ENCODE measurements around the gene WASL. TPM values are rescaled to one million over a fixed set of nuclear protein-coding genes. Genes with fewer than 3 reads are reported as not detected.
A peak's percentile ranks its signal among the peaks of the same experiment; 100 is the strongest.
"Not testable (repeated sequence)": the region's sequence is repeated elsewhere in the genome, so short reads cannot be mapped to it uniquely, and the experiment has no call there.

The WASL gene
- total RNA-seq, 2 experiments from 2014 or later = 7.1 to 7.3 TPM

GRCh38 chr7:123783820-123784219 lies 35.0 kb upstream of the WASL start:
- Mint-ChIP-seq H3K4me3 (no peak overlapping the region), H3K27me3 (peaks cover 6% of the 10 kb centered on the region), H3K27ac (no peak overlapping the region), H3K9me3 (no peaks in the 10 kb centered on the region), H3K36me3 (ENCODE audit: low read depth) (no peaks in the 10 kb centered on the region), H3K4me1 (no peaks in the 10 kb centered on the region)
- ChIA-PET POLR2A (no interaction called here), CTCF (no interaction called here)
- no peak for DNase-seq

DNA sequence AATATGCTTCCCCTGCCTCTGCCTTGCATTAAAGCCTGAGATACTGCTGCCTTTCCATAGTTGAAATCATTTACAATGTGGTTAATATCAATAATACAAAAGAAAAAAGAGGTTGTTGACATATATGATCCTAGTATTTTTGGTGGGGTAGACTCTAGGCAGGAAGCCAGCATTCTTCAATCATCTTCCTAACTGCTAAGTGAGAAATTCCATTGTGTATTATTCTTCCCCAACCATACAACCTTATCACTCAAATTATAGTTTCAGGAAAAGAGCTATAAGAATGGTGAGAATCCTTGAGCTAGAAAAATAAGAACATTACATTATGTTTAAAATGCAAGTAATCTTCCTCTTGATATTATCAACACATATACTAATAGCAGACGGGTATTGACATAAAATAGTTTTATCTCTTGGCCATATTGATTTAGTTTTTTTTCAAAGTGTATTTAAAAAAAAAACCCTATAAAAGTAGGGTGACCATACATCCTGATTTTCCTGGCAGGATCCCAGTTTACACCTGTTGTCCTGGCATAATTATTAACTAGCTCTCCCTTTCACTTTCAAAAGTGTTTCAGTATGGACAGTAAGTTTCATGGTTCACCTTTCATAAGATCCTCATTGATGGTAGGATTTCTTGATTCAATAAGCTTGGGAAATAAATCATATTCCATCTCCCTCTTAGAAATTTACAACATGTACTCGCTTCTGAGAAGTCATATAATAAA lies 33.4 kb upstream of the WASL start:
- ChIA-PET CTCF (no interaction called here), POLR2A (no interaction called here)
- Mint-ChIP-seq H3K4me3 (no peak overlapping the region), H3K27me3 (peaks cover 6% of the 10 kb centered on the region), H3K4me1 (no peaks in the 10 kb centered on the region), H3K9me3 (no peaks in the 10 kb centered on the region), H3K36me3 (ENCODE audit: low read depth) (no peaks in the 10 kb centered on the region), H3K27ac (no peak overlapping the region)
- DNase-seq = no peak

- H3K27ac Mint-ChIP-seq; H3K4me1 Mint-ChIP-seq; H3K27me3 Mint-ChIP-seq; H3K4me3 Mint-ChIP-seq; POLR2A ChIA-PET; H3K9me3 Mint-ChIP-seq; DNase-seq; H3K36me3 Mint-ChIP-seq (ENCODE audit: low read depth); CTCF ChIA-PET: not testable (repeated sequence)
These were observed 31.7 kb upstream of the WASL start for GRCh38 chr7:123780472-123780871.

DNA sequence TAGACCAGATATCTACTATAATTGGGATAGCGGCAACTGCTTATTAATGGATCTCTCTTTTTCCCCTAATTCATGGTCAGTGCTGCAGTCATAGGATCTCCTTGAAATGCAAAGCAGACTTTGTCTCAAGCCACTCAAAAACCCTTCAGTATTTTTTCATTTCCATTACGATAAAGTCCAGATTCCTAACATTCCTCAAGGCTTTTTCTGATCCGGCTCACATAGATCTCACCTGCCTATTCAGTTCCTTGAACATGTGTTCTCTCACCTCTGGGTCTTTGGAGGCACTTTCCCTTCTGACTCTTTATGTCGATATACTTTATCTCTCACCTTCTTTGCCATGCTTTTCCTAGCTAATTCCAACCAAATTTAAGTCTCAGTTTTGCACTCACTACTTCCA lies 25.7 kb upstream of the WASL start:
- H3K4me3 Mint-ChIP-seq = no peak overlapping the region
- ChIA-PET CTCF (no interaction called here), POLR2A (no interaction called here)
- DNase-seq = no peak
- peaks cover 11% of the 10 kb centered on the region for H3K27me3 Mint-ChIP-seq
- peaks cover 13% of the 10 kb centered on the region for H3K4me1 Mint-ChIP-seq
- no peaks in the 10 kb centered on the region for H3K36me3 Mint-ChIP-seq (ENCODE audit: low read depth)
- H3K27ac Mint-ChIP-seq = no peak overlapping the region
- peaks cover 1% of the 10 kb centered on the region for H3K9me3 Mint-ChIP-seq

DNA sequence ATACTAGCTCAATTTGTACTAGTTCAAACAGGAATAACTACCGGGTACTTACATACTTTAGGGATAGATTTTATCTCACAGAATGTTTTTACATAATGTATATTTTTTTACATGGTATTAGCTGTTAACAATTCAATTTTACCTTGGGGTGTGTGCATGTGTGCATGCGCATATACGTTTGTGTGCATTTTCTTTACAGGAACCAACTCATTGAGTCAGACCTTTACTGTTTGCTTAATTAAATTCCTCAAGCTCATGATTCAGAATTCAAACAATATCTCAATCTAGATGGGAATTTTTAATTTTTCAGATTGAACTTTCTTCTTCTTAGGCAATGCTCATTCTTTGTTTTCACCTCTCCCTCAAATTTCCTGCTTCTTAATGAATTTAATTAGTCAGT lies 24.7 kb upstream of the WASL start:
- Mint-ChIP-seq H3K36me3 (ENCODE audit: low read depth) (no peaks in the 10 kb centered on the region), H3K4me1 (peaks cover 15% of the 10 kb centered on the region), H3K4me3 (no peak overlapping the region), H3K9me3 (peaks cover 1% of the 10 kb centered on the region), H3K27ac (no peak overlapping the region), H3K27me3 (peaks cover 13% of the 10 kb centered on the region)
- DNase-seq = no peak
- ChIA-PET POLR2A (no interaction called here), CTCF (no interaction called here)

- ChIA-PET CTCF (no interaction called here), POLR2A (no interaction called here)
These were observed 23.8 kb upstream of the WASL start for GRCh38 chr7:123772652-123773051.

GRCh38 chr7:123771846-123772245 lies 23.0 kb upstream of the WASL start:
- peaks cover 13% of the 10 kb centered on the region for H3K27me3 Mint-ChIP-seq
- no peak overlapping the region for H3K27ac Mint-ChIP-seq
- H3K4me3 Mint-ChIP-seq = no peak overlapping the region
- no peaks in the 10 kb centered on the region for H3K36me3 Mint-ChIP-seq (ENCODE audit: low read depth)
- H3K9me3 Mint-ChIP-seq = peaks cover 1% of the 10 kb centered on the region
- DNase-seq = no peak
- CTCF ChIA-PET = interaction anchor here (2.0 kb wide), 1 partner anchor 11 kb away, joined by 4 read pairs; no protein-coding TSS in a partner anchor
- POLR2A ChIA-PET = no interaction called here
- peaks cover 15% of the 10 kb centered on the region for H3K4me1 Mint-ChIP-seq

More at GRCh38 chr7:123772652-123773051, 23.8 kb upstream of the WASL start:
- DNase-seq = no peak
- H3K27ac Mint-ChIP-seq = no peak overlapping the region
- peaks cover 13% of the 10 kb centered on the region for H3K27me3 Mint-ChIP-seq
- no peaks in the 10 kb centered on the region for H3K36me3 Mint-ChIP-seq (ENCODE audit: low read depth)
- no peak overlapping the region for H3K4me3 Mint-ChIP-seq
- H3K9me3 Mint-ChIP-seq = peaks cover 1% of the 10 kb centered on the region
- peaks cover 15% of the 10 kb centered on the region for H3K4me1 Mint-ChIP-seq

GRCh38 chr7:123771256-123771655 lies 22.5 kb upstream of the WASL start:
- Mint-ChIP-seq H3K4me3 (no peak overlapping the region), H3K27me3 (peaks cover 13% of the 10 kb centered on the region), H3K27ac (no peak overlapping the region), H3K9me3 (peaks cover 1% of the 10 kb centered on the region), H3K36me3 (ENCODE audit: low read depth) (no peaks in the 10 kb centered on the region), H3K4me1 (peaks cover 15% of the 10 kb centered on the region)
- ChIA-PET CTCF (interaction anchor here (2.0 kb wide), 1 partner anchor 10 kb away, joined by 4 read pairs; no protein-coding TSS in a partner anchor), POLR2A (no interaction called here)
- DNase-seq = no peak

DNA sequence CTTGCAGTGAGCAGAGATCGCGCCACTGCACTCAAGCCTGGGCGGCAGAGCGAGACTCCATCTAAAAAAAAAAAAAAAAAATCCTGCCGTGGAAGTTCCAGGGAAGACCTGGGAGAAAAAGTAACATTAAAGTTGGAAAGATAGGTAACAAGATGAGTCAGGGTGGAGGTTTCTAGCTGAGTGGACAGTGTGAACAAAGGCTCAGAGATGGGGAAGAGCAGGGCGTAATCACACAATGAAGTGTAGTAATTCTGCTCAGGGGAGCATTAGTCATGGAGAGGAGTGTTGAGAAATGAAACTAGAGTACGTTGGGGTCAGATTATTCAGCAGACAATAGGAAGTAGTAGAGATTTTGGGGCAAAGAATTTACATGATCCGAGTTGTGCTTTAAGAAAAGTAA lies 21.6 kb upstream of the WASL start:
- Mint-ChIP-seq H3K4me3 (peak overlapping the region; percentile 3), H3K36me3 (ENCODE audit: low read depth) (no peaks in the 10 kb centered on the region), H3K9me3 (peaks cover 1% of the 10 kb centered on the region), H3K4me1 (peaks cover 15% of the 10 kb centered on the region), H3K27me3 (peaks cover 17% of the 10 kb centered on the region), H3K27ac (no peak overlapping the region)
- ChIA-PET CTCF (interaction anchor here (0.7 to 2.0 kb wide), 2 partner anchors 9 to 41 kb away, joined by 3 to 4 read pairs; no protein-coding TSS in a partner anchor), POLR2A (no interaction called here)
- DNase-seq = no peak

DNA sequence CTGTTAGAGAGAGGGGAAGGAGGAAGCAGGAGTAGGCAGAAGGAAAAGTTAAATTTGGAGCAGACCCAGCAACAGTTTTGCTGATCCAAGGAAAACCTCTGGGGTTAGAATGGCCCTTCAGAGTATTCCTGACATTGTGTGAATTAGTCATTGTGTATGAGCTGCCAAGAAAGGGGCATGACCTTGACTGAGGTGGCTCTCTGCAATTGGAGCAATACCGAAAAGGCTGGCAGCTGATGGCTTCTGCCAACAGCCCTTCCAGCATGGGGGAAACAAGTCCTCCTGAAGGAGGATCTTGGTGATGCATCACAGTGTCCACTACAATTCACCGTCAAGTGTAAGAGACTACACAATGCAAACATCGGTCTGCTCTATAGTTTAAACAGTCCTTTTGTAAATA lies 20.6 kb upstream of the WASL start:
- Mint-ChIP-seq H3K9me3 (peaks cover 2% of the 10 kb centered on the region), H3K4me3 (no peak overlapping the region), H3K27ac (no peak overlapping the region), H3K4me1 (peaks cover 15% of the 10 kb centered on the region), H3K27me3 (peaks cover 12% of the 10 kb centered on the region), H3K36me3 (ENCODE audit: low read depth) (no peaks in the 10 kb centered on the region)
- no peak for DNase-seq
- CTCF ChIA-PET = interaction anchor here (0.7 to 1.6 kb wide), 2 partner anchors 20 to 561 kb away, joined by 3 to 4 read pairs; partner anchors contain the start of gene WASL
- POLR2A ChIA-PET = no interaction called here

DNA sequence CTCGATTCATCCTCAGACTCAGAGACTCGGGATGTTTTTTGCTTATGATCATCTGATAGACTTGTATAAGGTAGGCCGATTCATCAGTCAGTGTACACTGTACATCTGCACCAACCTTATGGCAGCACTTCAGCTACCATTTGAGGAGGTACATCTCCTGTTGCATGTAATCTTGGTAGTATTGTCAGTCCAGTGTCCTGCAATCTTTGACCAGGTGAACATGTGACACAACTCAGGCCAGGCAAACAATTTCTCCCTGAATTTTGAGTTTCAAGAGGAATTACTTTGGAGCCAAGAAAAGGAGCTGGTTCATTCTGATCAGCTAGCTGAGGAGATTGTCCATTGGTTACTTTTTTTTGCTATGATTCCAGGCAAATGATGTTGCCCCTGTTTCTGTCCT lies 19.7 kb upstream of the WASL start:
- Mint-ChIP-seq H3K4me3 (no peak overlapping the region), H3K36me3 (ENCODE audit: low read depth) (no peaks in the 10 kb centered on the region), H3K4me1 (peaks cover 15% of the 10 kb centered on the region), H3K27me3 (peaks cover 10% of the 10 kb centered on the region), H3K27ac (no peak overlapping the region), H3K9me3 (peaks cover 8% of the 10 kb centered on the region)
- DNase-seq = no peak
- CTCF ChIA-PET = interaction anchor here (1.6 kb wide), 1 partner anchor 20 kb away, joined by 3 read pairs; the partner anchor contains the start of gene WASL
- POLR2A ChIA-PET = no interaction called here

DNA sequence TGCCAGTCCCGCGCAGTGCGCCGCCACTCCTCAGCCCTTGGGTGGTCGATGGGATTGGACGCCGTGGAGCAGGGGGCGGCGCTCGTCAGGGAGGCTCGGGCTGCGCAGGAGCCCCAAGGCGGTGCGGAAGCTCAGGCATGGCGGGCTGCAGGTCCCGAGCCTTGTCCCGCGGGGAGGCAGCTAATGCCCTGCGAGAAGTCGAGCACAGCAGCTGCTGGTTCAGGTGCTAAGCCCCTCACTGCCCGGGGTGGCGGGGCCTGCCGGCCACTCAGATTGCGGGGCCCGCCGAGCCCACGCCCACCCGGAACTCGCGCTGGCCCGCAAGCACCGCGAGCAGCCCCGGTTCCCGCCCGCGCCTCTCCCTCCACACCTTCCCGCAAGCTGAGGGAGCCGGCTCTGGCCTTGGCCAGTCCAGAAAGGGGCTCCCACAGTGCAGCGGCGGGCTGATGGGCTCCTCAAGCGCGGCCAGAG lies 14.4 kb upstream of the WASL start:
- CTCF ChIA-PET = no interaction called here
- H3K4me1 Mint-ChIP-seq = no peaks in the 10 kb centered on the region

GRCh38 chr7:123761729-123762128 lies 12.9 kb upstream of the WASL start:
- no peaks in the 10 kb centered on the region for H3K36me3 Mint-ChIP-seq (ENCODE audit: low read depth)
- no peaks in the 10 kb centered on the region for H3K4me1 Mint-ChIP-seq
- ChIA-PET POLR2A (no interaction called here), CTCF (interaction anchor here (1.4 kb wide), 1 partner anchor 10 kb away, joined by 4 read pairs; no protein-coding TSS in a partner anchor)
- no peak overlapping the region for H3K27ac Mint-ChIP-seq
- no peak overlapping the region for H3K4me3 Mint-ChIP-seq
- peaks cover 10% of the 10 kb centered on the region for H3K9me3 Mint-ChIP-seq
- DNase-seq = no peak
- peaks cover 4% of the 10 kb centered on the region for H3K27me3 Mint-ChIP-seq

More for the DNA sequence above, 14.4 kb upstream of the WASL start:
- Mint-ChIP-seq H3K9me3 (peaks cover 10% of the 10 kb centered on the region), H3K36me3 (ENCODE audit: low read depth) (no peaks in the 10 kb centered on the region), H3K27ac (no peak overlapping the region), H3K27me3 (peaks cover 4% of the 10 kb centered on the region), H3K4me3 (no peak overlapping the region)
- DNase-seq = no peak
- POLR2A ChIA-PET = interaction anchor here (1.0 kb wide), 1 partner anchor 15 kb away, joined by 3 read pairs; no protein-coding TSS in a partner anchor

- no peak for DNase-seq
- no peaks in the 10 kb centered on the region for H3K27me3 Mint-ChIP-seq
- H3K9me3 Mint-ChIP-seq = no peaks in the 10 kb centered on the region
- no peaks in the 10 kb centered on the region for H3K4me1 Mint-ChIP-seq
- H3K4me3 Mint-ChIP-seq = no peak overlapping the region
- H3K27ac Mint-ChIP-seq = no peak overlapping the region
- H3K36me3 Mint-ChIP-seq (ENCODE audit: low read depth) = no peaks in the 10 kb centered on the region
- ChIA-PET POLR2A (no interaction called here), CTCF (no interaction called here)
These were observed 8.3 kb upstream of the WASL start for GRCh38 chr7:123757095-123757494.

All from activated CD4-positive, alpha-beta memory T cell treated with anti-CD3 and anti-CD28 coated beads, Interleukin-2, amount 10 ng/mL, durations not matched to agents 7 days and 5 days (primary cell).